ENCODE results near the gene MAN1B1. TPM values are rescaled to one million over a fixed set of nuclear protein-coding genes. Genes with fewer than 3 reads are reported as not detected.

MAN1B1 gene
- total RNA-seq, 1 donor from 2014 or later, result 31.8 TPM

DNA sequence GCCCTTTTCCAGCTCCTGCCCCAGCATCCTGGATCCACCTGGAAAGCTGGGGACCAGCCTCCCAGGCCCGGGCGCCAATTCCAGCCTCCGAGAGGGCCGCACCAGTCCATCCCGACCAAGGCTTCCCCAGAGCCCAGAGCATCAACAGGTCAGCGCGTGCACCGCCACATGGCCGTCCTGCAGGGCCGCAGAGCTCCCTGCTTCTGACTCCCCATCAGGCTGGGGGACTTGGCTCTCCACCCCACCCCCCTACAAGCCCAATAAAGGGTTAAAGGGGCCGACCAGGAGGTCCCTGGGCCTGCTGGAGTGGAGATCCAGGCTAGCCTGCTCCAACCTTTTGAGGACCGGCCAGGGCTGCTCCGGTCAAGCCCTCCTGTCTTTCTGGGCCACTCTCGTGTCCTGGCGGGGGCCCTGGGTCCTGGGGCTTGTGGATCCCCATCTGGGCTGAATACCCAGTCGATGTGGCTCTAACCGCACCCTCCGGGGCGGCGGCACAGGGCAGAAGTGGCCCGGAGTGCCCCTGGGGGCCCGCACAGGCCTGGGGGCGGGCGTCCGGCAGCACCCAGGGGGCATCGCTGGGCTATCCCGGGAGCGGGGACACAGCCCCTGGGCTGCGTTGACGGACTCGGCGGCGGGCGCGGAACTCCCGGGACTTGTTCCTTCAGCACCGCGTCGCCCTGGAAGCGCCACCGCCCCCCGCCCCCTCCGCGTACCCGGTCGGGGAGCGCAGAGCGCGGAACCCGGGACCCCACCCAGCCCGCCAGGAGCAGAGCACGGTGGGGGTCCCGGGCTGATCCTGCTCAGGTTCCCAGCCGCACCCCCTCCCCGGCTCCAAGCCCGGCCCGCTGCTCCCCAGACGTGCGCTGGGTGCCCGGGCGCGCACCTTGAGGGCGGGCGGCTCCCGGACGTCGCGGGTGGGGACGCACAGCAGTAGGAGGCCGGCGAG lies 33.5 kb upstream of the MAN1B1 start:
- no peaks in the 10 kb centered on the region for H3K36me3 ChIP-seq (ENCODE audit: control insufficient read depth in 3 of 3, insufficient read depth in 3 of 3, low read length in 3 of 3)
- peak overlapping the region in 1 of 3 donors; percentile 33 for H3K9ac ChIP-seq (ENCODE audit: low read depth in 1 of 3, low read length in 3 of 3)
- peaks cover 53 to 71% (median 68%) of the 10 kb centered on the region in 3 donors for H3K27me3 ChIP-seq (ENCODE audit: control insufficient read depth in 3 of 3, insufficient read depth in 3 of 3, low read length in 3 of 3)
- no peak overlapping the region for H3K27ac ChIP-seq (ENCODE audit: low read depth, low read length)
- H3K4me3 ChIP-seq (ENCODE audit: low read length in 3 of 3), result no peak overlapping the region
- no peaks in the 10 kb centered on the region for H3K9me3 ChIP-seq (ENCODE audit: control insufficient read depth in 3 of 3, low read length in 3 of 3)
- peaks cover 22 to 35% (median 25%) of the 10 kb centered on the region in 3 donors for H3K4me1 ChIP-seq (ENCODE audit: control insufficient read depth in 3 of 3, insufficient read depth in 3 of 3, low read length in 3 of 3)

DNA sequence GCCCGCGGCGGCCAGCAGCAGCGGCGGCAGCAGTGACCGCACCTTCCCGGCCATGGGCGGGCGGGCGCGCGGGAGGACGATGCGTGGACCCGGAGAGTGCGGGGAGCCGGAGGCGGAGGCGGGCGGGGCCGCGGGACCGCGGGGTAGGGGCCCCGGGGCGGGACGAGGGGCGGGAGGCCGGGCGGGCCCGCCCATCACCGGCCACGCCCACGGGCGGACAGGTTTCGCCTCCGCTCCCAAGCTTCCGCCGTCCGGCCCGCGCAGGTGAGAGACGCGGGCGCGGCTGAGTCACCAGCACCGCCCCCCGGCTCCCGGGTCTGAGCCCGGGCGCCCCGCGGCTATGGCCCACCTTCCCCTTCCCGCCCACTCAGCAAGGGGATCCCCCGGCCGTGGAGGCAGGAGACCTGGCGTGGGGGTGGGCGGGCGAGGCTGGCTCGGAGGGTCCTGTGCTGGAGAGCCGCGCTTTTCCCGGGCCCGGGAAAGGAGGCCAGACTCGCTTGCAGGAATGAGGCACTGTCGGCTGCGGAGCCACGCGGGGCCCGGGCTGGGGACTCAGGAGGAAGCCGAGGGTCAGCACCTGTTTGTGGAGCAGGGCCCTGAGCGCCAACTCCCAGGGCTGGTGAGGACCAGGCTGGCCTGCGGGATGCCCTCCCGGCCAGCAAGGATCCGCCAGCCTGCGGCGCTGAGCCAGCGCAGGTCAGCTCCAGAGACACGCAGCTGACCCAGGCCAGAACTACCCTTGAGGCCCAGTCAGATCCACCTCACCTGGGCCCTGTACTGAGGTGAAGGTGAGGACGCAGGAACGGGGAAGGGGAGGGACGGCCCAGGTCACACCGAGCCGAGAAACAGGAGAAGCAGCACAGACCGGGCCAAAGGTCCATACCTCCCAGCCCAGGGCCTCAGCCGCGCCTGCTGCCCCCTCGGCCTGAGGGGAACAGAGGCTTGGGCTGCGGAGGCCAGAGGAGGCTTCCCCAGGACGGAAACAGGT lies 32.5 kb upstream of the MAN1B1 start, which contains the start of gene ENTPD2:
Gene ENTPD2 (minus strand): TSS at position 118 of the 988 bp plus-strand sequence. CDS start 64 bp downstream, at position 54.
- H3K27ac ChIP-seq (ENCODE audit: low read depth, low read length), result peak within 1 kb of the TSS; percentile 25
- no peak within 1 kb of the TSS for H3K4me3 ChIP-seq (ENCODE audit: low read length in 3 of 3)
- peak within 1 kb of the TSS in 1 of 3 donors; percentile 33 for H3K9ac ChIP-seq (ENCODE audit: low read depth in 1 of 3, low read length in 3 of 3)
- no peaks in the 10 kb centered on the region for H3K9me3 ChIP-seq (ENCODE audit: control insufficient read depth in 3 of 3, low read length in 3 of 3)
- no peaks in the 10 kb centered on the region for H3K36me3 ChIP-seq (ENCODE audit: control insufficient read depth in 3 of 3, insufficient read depth in 3 of 3, low read length in 3 of 3)
- H3K4me1 ChIP-seq (ENCODE audit: control insufficient read depth in 3 of 3, insufficient read depth in 3 of 3, low read length in 3 of 3), result peaks cover 22 to 32% (median 22%) of the 10 kb centered on the region in 3 donors
- peaks cover 52 to 64% (median 63%) of the 10 kb centered on the region in 3 donors for H3K27me3 ChIP-seq (ENCODE audit: control insufficient read depth in 3 of 3, insufficient read depth in 3 of 3, low read length in 3 of 3)

DNA sequence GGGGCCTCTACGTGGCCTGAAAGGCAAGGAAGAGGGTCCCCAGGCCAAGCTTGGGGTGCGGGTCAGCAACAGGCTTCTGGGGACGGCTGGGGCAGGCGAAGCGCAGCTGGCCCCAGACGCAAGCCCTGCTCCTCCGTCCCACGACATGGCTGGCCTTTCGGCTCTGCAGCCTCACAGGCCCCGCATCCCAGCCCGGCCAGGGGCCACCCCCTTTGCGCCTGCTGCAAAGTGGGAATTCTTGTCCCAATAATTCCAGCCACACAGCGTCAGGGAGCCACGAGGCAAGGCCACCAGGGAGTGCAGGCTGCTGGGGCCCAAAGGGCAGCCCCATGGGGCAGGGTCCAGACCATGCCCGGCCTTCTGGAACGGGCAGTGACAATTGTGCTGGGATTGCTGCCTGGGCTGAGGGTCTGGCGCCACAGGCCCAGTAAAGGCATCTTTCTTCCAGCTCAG lies 31.8 kb upstream of the MAN1B1 start:
- H3K27me3 ChIP-seq (ENCODE audit: control insufficient read depth in 3 of 3, insufficient read depth in 3 of 3, low read length in 3 of 3), result peaks cover 45 to 57% (median 56%) of the 10 kb centered on the region in 3 donors
- H3K4me3 ChIP-seq (ENCODE audit: low read length in 3 of 3), result no peak overlapping the region
- H3K4me1 ChIP-seq (ENCODE audit: control insufficient read depth in 3 of 3, insufficient read depth in 3 of 3, low read length in 3 of 3), result peaks cover 20 to 29% (median 22%) of the 10 kb centered on the region in 3 donors

DNA sequence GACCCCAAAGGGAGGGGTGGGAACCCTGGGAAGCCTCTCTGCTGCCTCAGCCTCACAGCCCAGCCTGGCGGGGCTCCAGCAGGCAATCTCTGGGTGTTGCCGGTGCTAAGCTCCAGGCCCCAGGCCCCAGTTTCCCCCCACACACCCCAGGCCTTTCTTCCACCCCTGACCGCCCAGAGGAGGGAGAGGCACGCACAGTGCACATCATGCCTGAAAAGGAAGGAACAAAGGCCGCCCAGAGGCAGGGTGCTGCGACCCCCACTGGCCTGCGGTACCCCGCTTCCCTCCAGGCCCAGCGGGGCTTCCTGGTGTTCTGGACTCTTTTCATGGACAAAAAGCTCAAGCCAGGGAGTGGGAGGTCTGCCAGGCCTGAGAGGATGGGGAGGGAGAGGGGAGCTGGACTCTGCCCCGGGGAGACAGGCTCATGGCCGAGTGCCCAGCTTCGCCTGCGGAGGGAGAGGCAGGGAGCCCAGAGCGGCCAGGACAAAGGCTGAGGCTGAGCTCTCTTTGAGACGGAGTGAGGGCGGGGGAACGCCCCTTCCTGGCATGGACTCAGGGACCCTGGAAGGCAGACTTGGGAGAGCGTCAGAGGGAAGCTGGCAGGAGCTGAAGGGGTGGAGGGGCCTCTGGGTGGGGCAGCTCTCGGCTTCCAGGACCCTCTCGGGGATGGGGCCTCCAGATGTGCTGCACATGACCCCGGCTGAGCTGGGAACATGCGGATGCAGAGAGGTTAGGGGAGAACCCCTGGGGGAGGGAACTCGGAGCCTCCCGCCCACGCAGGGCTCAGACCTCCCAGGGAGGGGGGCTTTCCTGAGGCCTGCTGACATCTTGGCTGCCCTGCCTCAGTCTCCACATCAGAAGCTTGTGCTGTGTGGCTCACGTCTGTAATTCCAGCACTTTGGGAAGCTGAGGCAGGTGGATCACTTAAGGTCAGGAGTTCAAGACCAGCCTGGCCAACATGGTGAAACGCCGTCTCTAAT lies 31.1 kb upstream of the MAN1B1 start:
- H3K9me3 ChIP-seq (ENCODE audit: control insufficient read depth in 3 of 3, low read length in 3 of 3), result no peaks in the 10 kb centered on the region
- peak overlapping the region in 1 of 3 donors; percentile 50 for H3K9ac ChIP-seq (ENCODE audit: low read depth in 1 of 3, low read length in 3 of 3)
- peaks cover 38 to 51% (median 50%) of the 10 kb centered on the region in 3 donors for H3K27me3 ChIP-seq (ENCODE audit: control insufficient read depth in 3 of 3, insufficient read depth in 3 of 3, low read length in 3 of 3)
- peak overlapping the region; percentile 56 for H3K27ac ChIP-seq (ENCODE audit: low read depth, low read length)
- H3K4me1 ChIP-seq (ENCODE audit: control insufficient read depth in 3 of 3, insufficient read depth in 3 of 3, low read length in 3 of 3), result peaks cover 20 to 29% (median 22%) of the 10 kb centered on the region in 3 donors
- peak overlapping the region in 1 of 3 donors; percentile 35 for H3K4me3 ChIP-seq (ENCODE audit: low read length in 3 of 3)
- no peaks in the 10 kb centered on the region for H3K36me3 ChIP-seq (ENCODE audit: control insufficient read depth in 3 of 3, insufficient read depth in 3 of 3, low read length in 3 of 3)

More for the DNA sequence above, 31.8 kb upstream of the MAN1B1 start:
- Histone ChIP-seq H3K27ac (ENCODE audit: low read depth, low read length) (peak overlapping the region; percentile 56), H3K9me3 (ENCODE audit: control insufficient read depth in 3 of 3, low read length in 3 of 3) (no peaks in the 10 kb centered on the region), H3K9ac (ENCODE audit: low read depth in 1 of 3, low read length in 3 of 3) (peak overlapping the region in 1 of 3 donors; percentile 50), H3K36me3 (ENCODE audit: control insufficient read depth in 3 of 3, insufficient read depth in 3 of 3, low read length in 3 of 3) (no peaks in the 10 kb centered on the region)

DNA sequence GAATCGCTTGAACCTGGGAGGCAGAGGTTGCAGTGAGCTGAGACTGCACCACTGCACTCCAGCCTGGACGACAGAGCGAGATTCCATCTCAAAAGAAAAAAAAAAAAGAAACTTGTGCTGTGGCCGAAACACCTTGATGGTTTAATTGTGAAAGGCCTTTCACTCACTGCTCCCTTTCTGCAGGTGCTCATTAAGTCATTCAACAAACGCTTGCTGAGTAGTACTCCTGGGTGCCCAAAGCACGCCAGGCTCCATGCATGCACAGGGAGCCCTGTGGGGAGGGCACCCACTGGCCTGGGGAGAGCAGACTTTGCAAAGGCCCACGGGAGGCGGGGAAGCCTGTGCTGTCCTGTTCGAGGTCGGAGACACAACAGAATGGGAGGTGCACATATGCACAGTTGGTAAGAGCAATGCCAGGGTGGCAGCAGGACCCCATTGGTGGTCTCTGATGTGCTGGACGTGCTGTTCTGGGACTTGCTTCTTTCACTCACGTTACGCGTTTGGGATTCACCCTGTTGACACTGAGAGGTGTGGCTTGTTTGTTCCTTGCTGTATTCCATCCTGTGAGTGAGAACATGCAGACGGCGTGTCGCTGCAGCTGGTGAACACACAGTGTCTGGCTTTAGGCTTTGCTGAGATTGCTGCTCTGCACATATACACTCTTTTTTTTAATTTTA lies 29.9 kb upstream of the MAN1B1 start:
- H3K9me3 ChIP-seq (ENCODE audit: control insufficient read depth in 3 of 3, low read length in 3 of 3), result no peaks in the 10 kb centered on the region
- H3K27me3 ChIP-seq (ENCODE audit: control insufficient read depth in 3 of 3, insufficient read depth in 3 of 3, low read length in 3 of 3), result peaks cover 31 to 40% (median 39%) of the 10 kb centered on the region in 3 donors
- no peak overlapping the region for H3K9ac ChIP-seq (ENCODE audit: low read depth in 1 of 3, low read length in 3 of 3)
- H3K4me1 ChIP-seq (ENCODE audit: control insufficient read depth in 3 of 3, insufficient read depth in 3 of 3, low read length in 3 of 3), result peaks cover 20 to 29% (median 22%) of the 10 kb centered on the region in 3 donors
- H3K4me3 ChIP-seq (ENCODE audit: low read length in 3 of 3), result no peak overlapping the region
- no peaks in the 10 kb centered on the region for H3K36me3 ChIP-seq (ENCODE audit: control insufficient read depth in 3 of 3, insufficient read depth in 3 of 3, low read length in 3 of 3)
- H3K27ac ChIP-seq (ENCODE audit: low read depth, low read length), result no peak overlapping the region

DNA sequence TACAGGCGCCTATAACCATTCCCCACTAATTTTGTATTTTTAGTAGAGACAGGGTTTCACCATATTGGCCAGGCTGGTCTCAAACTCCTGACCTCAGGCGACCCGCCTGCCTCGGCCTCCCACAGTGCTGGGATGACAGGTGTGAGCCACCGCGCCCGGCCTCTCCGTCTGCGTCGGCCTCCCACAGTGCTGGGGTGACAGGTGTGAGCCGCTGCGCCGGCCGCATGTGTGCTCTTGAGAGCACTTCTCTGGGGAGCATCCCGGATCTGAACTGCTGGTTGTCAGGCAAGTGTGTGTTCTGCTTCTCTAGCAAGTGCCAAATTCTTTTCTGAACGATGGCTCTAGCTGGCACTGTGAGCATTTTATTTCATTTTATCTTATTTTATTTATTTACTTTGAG lies 29.2 kb upstream of the MAN1B1 start:
- Histone ChIP-seq H3K4me1 (ENCODE audit: control insufficient read depth in 3 of 3, insufficient read depth in 3 of 3, low read length in 3 of 3) (peaks cover 20 to 29% (median 22%) of the 10 kb centered on the region in 3 donors), H3K9me3 (ENCODE audit: control insufficient read depth in 3 of 3, low read length in 3 of 3) (no peaks in the 10 kb centered on the region), H3K4me3 (ENCODE audit: low read length in 3 of 3) (no peak overlapping the region), H3K9ac (ENCODE audit: low read depth in 1 of 3, low read length in 3 of 3) (no peak overlapping the region), H3K27ac (ENCODE audit: low read depth, low read length) (no peak overlapping the region), H3K36me3 (ENCODE audit: control insufficient read depth in 3 of 3, insufficient read depth in 3 of 3, low read length in 3 of 3) (no peaks in the 10 kb centered on the region), H3K27me3 (ENCODE audit: control insufficient read depth in 3 of 3, insufficient read depth in 3 of 3, low read length in 3 of 3) (peaks cover 26 to 35% (median 33%) of the 10 kb centered on the region in 3 donors)

DNA sequence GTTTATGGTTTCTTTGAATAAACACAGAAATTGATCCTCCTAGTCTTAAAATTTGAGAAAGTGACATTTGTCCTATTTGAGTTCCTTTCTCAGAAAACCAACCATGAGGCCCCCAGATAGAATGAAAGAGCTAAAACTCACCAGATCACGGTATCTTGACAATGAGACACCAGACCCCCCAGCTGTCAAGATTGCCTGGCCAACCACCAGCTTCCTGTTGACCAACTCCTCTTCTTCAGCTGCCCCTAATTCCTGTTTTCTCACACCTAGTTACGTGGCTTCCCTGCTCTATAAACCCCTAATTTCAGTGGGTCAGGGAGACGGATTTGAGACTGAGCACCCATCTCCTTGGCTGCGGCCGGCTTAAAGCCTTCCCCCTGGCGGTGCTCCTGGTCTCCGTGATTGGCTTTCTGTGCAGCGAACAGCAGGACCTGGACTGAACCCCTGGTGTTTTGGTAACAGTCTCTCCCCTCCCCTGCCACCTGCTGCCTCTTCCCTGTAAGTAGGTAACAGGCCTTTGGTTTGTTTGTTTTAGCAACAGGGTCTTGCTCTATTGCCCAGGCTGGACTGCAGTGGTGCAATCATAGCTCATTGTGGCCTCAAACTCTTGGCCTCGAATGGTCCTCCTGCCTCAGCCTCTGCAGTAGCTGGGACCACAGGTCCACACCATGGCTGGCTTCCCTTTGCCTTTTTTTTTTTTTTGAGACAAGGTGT lies 28.1 kb upstream of the MAN1B1 start:
- no peaks in the 10 kb centered on the region for H3K9me3 ChIP-seq (ENCODE audit: control insufficient read depth in 3 of 3, low read length in 3 of 3)
- peaks cover 19 to 25% (median 25%) of the 10 kb centered on the region in 3 donors for H3K27me3 ChIP-seq (ENCODE audit: control insufficient read depth in 3 of 3, insufficient read depth in 3 of 3, low read length in 3 of 3)
- H3K36me3 ChIP-seq (ENCODE audit: control insufficient read depth in 3 of 3, insufficient read depth in 3 of 3, low read length in 3 of 3), result no peaks in the 10 kb centered on the region
- no peak overlapping the region for H3K27ac ChIP-seq (ENCODE audit: low read depth, low read length)
- H3K4me3 ChIP-seq (ENCODE audit: low read length in 3 of 3), result no peak overlapping the region
- peaks cover 15 to 22% (median 16%) of the 10 kb centered on the region in 3 donors for H3K4me1 ChIP-seq (ENCODE audit: control insufficient read depth in 3 of 3, insufficient read depth in 3 of 3, low read length in 3 of 3)
- H3K9ac ChIP-seq (ENCODE audit: low read depth in 1 of 3, low read length in 3 of 3), result no peak overlapping the region

DNA sequence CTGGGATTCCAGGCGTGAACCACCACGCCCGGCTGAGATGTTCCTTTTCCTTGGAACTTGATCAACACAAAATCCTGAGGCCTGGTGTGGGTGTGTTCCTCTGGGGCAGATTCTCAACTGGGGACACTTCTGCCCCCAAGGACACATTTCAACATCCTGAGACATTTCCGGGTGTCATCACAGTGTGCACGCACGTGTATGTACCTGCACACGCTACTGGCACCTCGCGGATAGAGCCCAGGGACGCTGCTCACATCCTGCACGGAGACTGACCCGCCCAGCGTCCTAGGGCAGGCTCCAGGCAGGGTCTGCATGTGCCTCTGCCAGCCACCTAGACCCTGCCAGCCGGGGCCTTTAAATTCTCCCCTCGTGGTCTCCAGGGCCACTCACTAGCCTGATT lies 24.4 kb upstream of the MAN1B1 start:
- Histone ChIP-seq H3K4me3 (ENCODE audit: low read length in 3 of 3) (no peak overlapping the region), H3K36me3 (ENCODE audit: control insufficient read depth in 3 of 3, insufficient read depth in 3 of 3, low read length in 3 of 3) (no peaks in the 10 kb centered on the region), H3K27me3 (ENCODE audit: control insufficient read depth in 3 of 3, insufficient read depth in 3 of 3, low read length in 3 of 3) (peaks cover 0 to 4% (median 0%) of the 10 kb centered on the region in 3 donors), H3K9me3 (ENCODE audit: control insufficient read depth in 3 of 3, low read length in 3 of 3) (no peaks in the 10 kb centered on the region), H3K4me1 (ENCODE audit: control insufficient read depth in 3 of 3, insufficient read depth in 3 of 3, low read length in 3 of 3) (peaks cover 0 to 3% (median 2%) of the 10 kb centered on the region in 3 donors), H3K27ac (ENCODE audit: low read depth, low read length) (no peak overlapping the region), H3K9ac (ENCODE audit: low read depth in 1 of 3, low read length in 3 of 3) (no peak overlapping the region)
